Measurements from ENCODE around the gene PDGFRB. TPM values are rescaled to one million over a fixed set of nuclear protein-coding genes. Genes with fewer than 3 reads are reported as not detected.

The PDGFRB gene
- total and polyA plus RNA-seq, 9 of the 15 experiments (the other 6 are each of a cell fraction or from before 2014, with no cell fraction given) = 0.01 to 1.5 (median 0.09) TPM; not detected in 3

GRCh38 chr5:150149618-150150017 lies 6.0 kb downstream of the PDGFRB start:
- ChIA-PET POLR2A (interaction anchor here (1.0 kb wide), 1 partner anchor 60 kb away, joined by 4 read pairs; no protein-coding TSS in a partner anchor), CTCF (ENCODE audit: low intra/inter-chr PET ratio) (no interaction called here)
- BruUV-seq (replicated peaks) = no TSS peak
- no peaks in the 10 kb centered on the region for H3K79me2 ChIP-seq (ENCODE audit: control insufficient read depth, insufficient read depth, low read length)
- H3K4me2 ChIP-seq (ENCODE audit: insufficient read depth, low read length) = no peak overlapping the region
- H3K9ac ChIP-seq (ENCODE audit: insufficient read depth in 1 of 2, low read depth in 2 of 2, low read length in 2 of 2) = no peak overlapping the region
- no peak for TF ChIP-seq KDM4B (IDR thresholded peaks at IDR 0.05; ENCODE audit: borderline replicate concordance in 2 of 2, low read depth in 1 of 2)
- H3K9me1 ChIP-seq (ENCODE audit: control insufficient read depth, insufficient read depth, low read length) = no peaks in the 10 kb centered on the region
- ATAC-seq = no peak
- H3K27ac ChIP-seq (ENCODE audit: extremely low read depth, low read depth, low read length) = no peak overlapping the region
- H2AFZ ChIP-seq (ENCODE audit: low read depth, low read length) = no peak overlapping the region
- no peak for DNase-seq (ENCODE audit: extremely low read depth in 1 of 4, low spot score in 3 of 4)
- peaks cover 6 to 9% of the 10 kb centered on the region in 2 experiments; a peak in 4 of 5 replicates for H3K4me1 ChIP-seq (replicated peaks in 1 of 2; ENCODE audit: control insufficient read depth in 2 of 2, insufficient read depth in 2 of 2, low read length in 2 of 2)
- FAIRE-seq = no peak
- peaks cover 18 to 42% of the 10 kb centered on the region in 2 experiments; a peak in 4 of 5 replicates for H3K27me3 ChIP-seq (ENCODE audit: control insufficient read depth in 2 of 2, insufficient read depth in 2 of 2, low read length in 2 of 2)
- peaks cover 7% of the 10 kb centered on the region; the same call in 1 of the 2 replicates for H4K20me1 ChIP-seq (replicated peaks; ENCODE audit: control insufficient read depth, insufficient read depth, low read length)
- intact Hi-C loops (cut with micrococcal nuclease) = no loop called here
- no peaks in the 10 kb centered on the region for H3K9me3 ChIP-seq (replicated peaks; ENCODE audit: control insufficient read depth, insufficient read depth, low read depth, low read length)
- in situ Hi-C loops (cut with MboI) = no loop called here
- no peaks in the 10 kb centered on the region for H3K36me3 ChIP-seq (ENCODE audit: control insufficient read depth, insufficient read depth, low read length)
- H3K4me3 ChIP-seq = no peak overlapping the region

GRCh38 chr5:150148117-150148927 lies 7.3 kb downstream of the PDGFRB start:
- in situ Hi-C loops (cut with MboI) = no loop called here
- peaks cover 12 to 30% of the 10 kb centered on the region in 2 experiments; a peak in 4 of 5 replicates for H3K27me3 ChIP-seq (ENCODE audit: control insufficient read depth in 2 of 2, insufficient read depth in 2 of 2, low read length in 2 of 2)
- DNase-seq (ENCODE audit: extremely low read depth in 1 of 4, low spot score in 3 of 4) (no peak), ATAC-seq (no peak), FAIRE-seq (no peak)
- ChIA-PET POLR2A (no interaction called here), CTCF (ENCODE audit: low intra/inter-chr PET ratio) (no interaction called here)
- H2AFZ ChIP-seq (ENCODE audit: low read depth, low read length) = no peak overlapping the region
- H3K36me3 ChIP-seq (ENCODE audit: control insufficient read depth, insufficient read depth, low read length) = no peaks in the 10 kb centered on the region
- no peak overlapping the region for H3K4me2 ChIP-seq (ENCODE audit: insufficient read depth, low read length)
- H3K9ac ChIP-seq (ENCODE audit: insufficient read depth in 1 of 2, low read depth in 2 of 2, low read length in 2 of 2) = no peak overlapping the region
- no peaks in the 10 kb centered on the region for H3K9me3 ChIP-seq (replicated peaks; ENCODE audit: control insufficient read depth, insufficient read depth, low read depth, low read length)
- intact Hi-C loops (cut with micrococcal nuclease) = no loop called here
- whole genome bisulfite sequencing (ENCODE audit: insufficient coverage, low coverage, missing lambda C conversion rate) = 20% methylated on average over 11 of the region's 11 CpGs
- no peak overlapping the region for H3K27ac ChIP-seq (ENCODE audit: extremely low read depth, low read depth, low read length)
- peaks cover 7% of the 10 kb centered on the region; the same call in 1 of the 2 replicates for H4K20me1 ChIP-seq (replicated peaks; ENCODE audit: control insufficient read depth, insufficient read depth, low read length)
- no peaks in the 10 kb centered on the region for H3K9me1 ChIP-seq (ENCODE audit: control insufficient read depth, insufficient read depth, low read length)
- BruUV-seq (replicated peaks) = no TSS peak
- peaks cover 19 to 22% of the 10 kb centered on the region in 2 experiments for H3K4me1 ChIP-seq (replicated peaks in 1 of 2; ENCODE audit: control insufficient read depth in 2 of 2, insufficient read depth in 2 of 2, low read length in 2 of 2)
- no peak overlapping the region for H3K4me3 ChIP-seq
- H3K79me2 ChIP-seq (ENCODE audit: control insufficient read depth, insufficient read depth, low read length) = no peaks in the 10 kb centered on the region
- no peak for TF ChIP-seq E2F3 (CRISPR knock-in tag; IDR thresholded peaks at IDR 0.05)
- no peak for TF ChIP-seq CTCF (IDR thresholded peaks at IDR 0.05 in 2 of 3, conservative IDR thresholded peaks at IDR 0.05 in 1 of 3; ENCODE audit: insufficient read depth in 2 of 3, low read depth in 1 of 3, low read length in 3 of 3)
- TF ChIP-seq TARDBP (IDR thresholded peaks at IDR 0.05) = no peak
- TF ChIP-seq ZNF398 (CRISPR knock-in tag; IDR thresholded peaks at IDR 0.05) = no peak
- no peak for TF ChIP-seq IRF2 (CRISPR knock-in tag; IDR thresholded peaks at IDR 0.05)
- no peak for TF ChIP-seq TAF9B (IDR thresholded peaks at IDR 0.05; ENCODE audit: partially characterized antibody)
- no peak for TF ChIP-seq ZNF445 (CRISPR knock-in tag; IDR thresholded peaks at IDR 0.05; ENCODE audit: low read depth)
